K562 (cell line): ENCODE measurements around the gene GRIPAP1. TPM values are rescaled to one million over a fixed set of nuclear protein-coding genes. Genes with fewer than 3 reads are reported as not detected.

Experiments used
- CEBPG ChIP-seq, 3 experiments: fragments of 200-800 bp in 1 of 3; sonication (Bioruptor generic) in 1 of 3; sonication (generic) in 1 of 3; formaldehyde crosslinking in 1 of 3; IDR thresholded peaks in 2 of 3; conservative IDR thresholded peaks in 1 of 3; 2 replicates each; pipeline versions ENCODE4 v1.6.1 to v1.8.0; 2016 to 2022; ENCODE audit warnings: missing compliant biosample characterization in 2 of 3, missing genetic modification characterization in 2 of 3, mild to moderate bottlenecking in 1 of 3, missing genetic modification reagents in 1 of 3
- MEF2D ChIP-seq: conservative IDR thresholded peaks from 2 replicates; pipeline ENCODE4 v1.6.1; 2016; ENCODE audit warnings: low read depth, missing genetic modification characterization, missing compliant biosample characterization
- MYNN ChIP-seq, 2 experiments: sonication (generic); formaldehyde crosslinking in 1 of 2; IDR thresholded peaks; 2 replicates each; pipeline versions ENCODE4 v1.5.0 to v1.6.1; 2016 to 2020; ENCODE audit warnings: antibody characterized with exemption in 1 of 2, missing genetic modification reagents in 1 of 2
- POLR2B ChIP-seq: fragments of 450-650 bp; IDR thresholded peaks from 2 replicates; pipeline ENCODE4 v1.6.1; 2018; ENCODE audit warnings: low read depth; ENCODE audit not compliant: partially characterized antibody
- POLR2H ChIP-seq: IDR thresholded peaks from 2 replicates; pipeline ENCODE4 v1.6.1; 2016; ENCODE audit warnings: missing genetic modification characterization, low read depth, mild to moderate bottlenecking, control low read depth, missing compliant biosample characterization, moderate library complexity
- RBM22 ChIP-seq: fragments of 200-400 bp; formaldehyde crosslinking; IDR thresholded peaks from 2 replicates; pipeline ENCODE4 v1.6.1; 2018; ENCODE audit warnings: low read length, low read depth; ENCODE audit not compliant: poor library complexity, severe bottlenecking
- RNF2 ChIP-seq: sonication (generic); IDR thresholded peaks from 2 replicates; pipeline ENCODE4 v1.6.1; 2016
- SMAD1 ChIP-seq: fragments of 150-350 bp; IDR thresholded peaks from 2 replicates; pipeline ENCODE4 v1.6.1; 2014; ENCODE audit warnings: low read length, low read depth; ENCODE audit not compliant: partially characterized antibody
- STAT5A ChIP-seq: IDR thresholded peaks from 2 replicates; pipeline ENCODE4 v1.6.1; 2012; ENCODE audit warnings: low read length, inconsistent platforms, borderline replicate concordance
- ZNF57 ChIP-seq: fragments of 450-650 bp; formaldehyde crosslinking; IDR thresholded peaks from 2 replicates; pipeline ENCODE4 v1.4.0; 2020; ENCODE audit warnings: mild to moderate bottlenecking, moderate library complexity
- polyA plus RNA-seq, 8 experiments: library from polyadenylated mRNA; depleted of rRNA in 4 of 8; stranded (reverse) in 5 of 8; unstranded in 3 of 8; fragments of >200 nt; fragmentation: Nextera tagmentation in 2 of 8; fragmentation: Illumina TruSeq in 1 of 8; extraction: Ambion mirVana in 2 of 8; extraction: Trizol in 1 of 8; gene quantifications; 2 replicates each; pipeline versions ENCODE4 v1.2.1 to v1.2.3, GENCODE V29; 2011 to 2014; ENCODE audit warnings: inconsistent platforms in 1 of 8, missing spikeins in 1 of 8
- total RNA-seq, 7 experiments: library from RNA; depleted of rRNA in 6 of 7; stranded (reverse); fragments of >200 nt in 6 of 7; fragmentation: Illumina TruSeq in 2 of 7; extraction: Trizol in 2 of 7; gene quantifications; 2 replicates each; pipeline versions ENCODE4 v1.2.1 to v1.2.3, GENCODE V29; 2011 to 2021; ENCODE audit warnings: low replicate concordance in 1 of 7
- TF ChIP-seq, protein P1 (sequence below): IDR thresholded peaks from 2 replicates; pipeline ENCODE4 v1.6.1; 2011; ENCODE audit warnings: borderline replicate concordance, low read depth, mild to moderate bottlenecking, moderate library complexity, low read length; ENCODE audit not compliant: insufficient read depth, poor library complexity, severe bottlenecking
- TF ChIP-seq, protein P2 (sequence below), 2 experiments: fragments of 450-650 bp; IDR thresholded peaks; 2 replicates each; pipeline ENCODE4 v1.6.1; 2016; ENCODE audit warnings: mild to moderate bottlenecking in 2 of 2, borderline replicate concordance in 1 of 2, low read depth in 1 of 2, moderate library complexity in 1 of 2

Gene GRIPAP1
- total and polyA plus RNA-seq, 9 of the 15 experiments (the other 6 are each of a cell fraction or from before 2014, with no cell fraction given), result 4.1 to 41.6 (median 24.0) TPM

DNA sequence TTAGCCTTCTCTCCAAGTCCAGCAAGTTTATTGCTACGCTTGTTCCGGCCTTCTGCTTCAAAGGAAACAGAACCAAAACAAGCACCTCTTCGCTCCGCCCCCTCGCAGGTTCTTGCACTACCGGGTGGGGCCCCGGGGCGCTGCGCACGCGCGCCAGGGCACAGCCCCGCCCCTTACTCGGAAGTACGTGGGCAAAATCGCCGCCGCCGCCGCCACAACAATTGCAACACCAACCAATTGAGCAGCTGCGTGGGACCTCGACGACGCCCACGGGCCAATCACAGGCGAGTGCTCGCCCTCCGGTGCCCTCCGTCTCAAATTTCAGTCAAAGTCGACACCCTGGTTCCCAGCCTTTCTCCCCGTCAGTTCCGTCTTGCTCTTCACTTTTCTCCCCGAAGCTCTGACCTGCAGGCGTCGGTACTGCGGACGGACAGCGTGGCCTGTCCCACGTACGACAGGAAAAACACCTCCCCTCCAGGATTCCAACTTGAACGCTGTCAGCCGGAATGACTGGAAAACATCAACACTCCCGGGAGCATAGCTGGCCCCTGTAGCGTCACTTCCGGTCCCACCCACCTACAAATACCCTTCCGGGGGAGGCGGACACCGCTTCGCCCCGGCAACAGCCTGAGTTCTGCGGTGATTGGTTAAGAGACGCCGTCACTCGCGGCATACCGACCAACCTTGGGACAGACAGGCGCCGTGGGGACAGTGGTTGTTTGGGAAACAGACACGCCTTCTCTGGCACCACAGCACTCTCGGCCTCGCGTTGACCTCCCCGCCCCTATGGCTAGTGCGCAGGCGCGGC is 44.0 kb downstream of the GRIPAP1 start (continued):
- TF ChIP-seq POLR2B (peak; percentile 85), MEF2D (tag) (no peak), CEBPG (CRISPR knock-in tag; IDR thresholded peaks at IDR 0.05) (peak; percentile 86), CEBPG (tag; conservative IDR thresholded peaks at IDR 0.05 in 1 of 2, IDR thresholded peaks at IDR 0.05 in 1 of 2) (peak; percentile 65 to 84), STAT5A (no peak), SMAD1 (no peak), MYNN (IDR thresholded peaks at IDR 0.05) (no peak), MYNN (CRISPR knock-in tag; IDR thresholded peaks at IDR 0.05) (no peak), ZNF57 (CRISPR knock-in tag) (no peak), RBM22 (no peak), POLR2H (peak; percentile 51), RNF2 (no peak)
- TF ChIP-seq, protein P1, sequence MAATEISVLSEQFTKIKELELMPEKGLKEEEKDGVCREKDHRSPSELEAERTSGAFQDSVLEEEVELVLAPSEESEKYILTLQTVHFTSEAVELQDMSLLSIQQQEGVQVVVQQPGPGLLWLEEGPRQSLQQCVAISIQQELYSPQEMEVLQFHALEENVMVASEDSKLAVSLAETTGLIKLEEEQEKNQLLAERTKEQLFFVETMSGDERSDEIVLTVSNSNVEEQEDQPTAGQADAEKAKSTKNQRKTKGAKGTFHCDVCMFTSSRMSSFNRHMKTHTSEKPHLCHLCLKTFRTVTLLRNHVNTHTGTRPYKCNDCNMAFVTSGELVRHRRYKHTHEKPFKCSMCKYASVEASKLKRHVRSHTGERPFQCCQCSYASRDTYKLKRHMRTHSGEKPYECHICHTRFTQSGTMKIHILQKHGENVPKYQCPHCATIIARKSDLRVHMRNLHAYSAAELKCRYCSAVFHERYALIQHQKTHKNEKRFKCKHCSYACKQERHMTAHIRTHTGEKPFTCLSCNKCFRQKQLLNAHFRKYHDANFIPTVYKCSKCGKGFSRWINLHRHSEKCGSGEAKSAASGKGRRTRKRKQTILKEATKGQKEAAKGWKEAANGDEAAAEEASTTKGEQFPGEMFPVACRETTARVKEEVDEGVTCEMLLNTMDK, result no peak
- TF ChIP-seq, protein P2, sequence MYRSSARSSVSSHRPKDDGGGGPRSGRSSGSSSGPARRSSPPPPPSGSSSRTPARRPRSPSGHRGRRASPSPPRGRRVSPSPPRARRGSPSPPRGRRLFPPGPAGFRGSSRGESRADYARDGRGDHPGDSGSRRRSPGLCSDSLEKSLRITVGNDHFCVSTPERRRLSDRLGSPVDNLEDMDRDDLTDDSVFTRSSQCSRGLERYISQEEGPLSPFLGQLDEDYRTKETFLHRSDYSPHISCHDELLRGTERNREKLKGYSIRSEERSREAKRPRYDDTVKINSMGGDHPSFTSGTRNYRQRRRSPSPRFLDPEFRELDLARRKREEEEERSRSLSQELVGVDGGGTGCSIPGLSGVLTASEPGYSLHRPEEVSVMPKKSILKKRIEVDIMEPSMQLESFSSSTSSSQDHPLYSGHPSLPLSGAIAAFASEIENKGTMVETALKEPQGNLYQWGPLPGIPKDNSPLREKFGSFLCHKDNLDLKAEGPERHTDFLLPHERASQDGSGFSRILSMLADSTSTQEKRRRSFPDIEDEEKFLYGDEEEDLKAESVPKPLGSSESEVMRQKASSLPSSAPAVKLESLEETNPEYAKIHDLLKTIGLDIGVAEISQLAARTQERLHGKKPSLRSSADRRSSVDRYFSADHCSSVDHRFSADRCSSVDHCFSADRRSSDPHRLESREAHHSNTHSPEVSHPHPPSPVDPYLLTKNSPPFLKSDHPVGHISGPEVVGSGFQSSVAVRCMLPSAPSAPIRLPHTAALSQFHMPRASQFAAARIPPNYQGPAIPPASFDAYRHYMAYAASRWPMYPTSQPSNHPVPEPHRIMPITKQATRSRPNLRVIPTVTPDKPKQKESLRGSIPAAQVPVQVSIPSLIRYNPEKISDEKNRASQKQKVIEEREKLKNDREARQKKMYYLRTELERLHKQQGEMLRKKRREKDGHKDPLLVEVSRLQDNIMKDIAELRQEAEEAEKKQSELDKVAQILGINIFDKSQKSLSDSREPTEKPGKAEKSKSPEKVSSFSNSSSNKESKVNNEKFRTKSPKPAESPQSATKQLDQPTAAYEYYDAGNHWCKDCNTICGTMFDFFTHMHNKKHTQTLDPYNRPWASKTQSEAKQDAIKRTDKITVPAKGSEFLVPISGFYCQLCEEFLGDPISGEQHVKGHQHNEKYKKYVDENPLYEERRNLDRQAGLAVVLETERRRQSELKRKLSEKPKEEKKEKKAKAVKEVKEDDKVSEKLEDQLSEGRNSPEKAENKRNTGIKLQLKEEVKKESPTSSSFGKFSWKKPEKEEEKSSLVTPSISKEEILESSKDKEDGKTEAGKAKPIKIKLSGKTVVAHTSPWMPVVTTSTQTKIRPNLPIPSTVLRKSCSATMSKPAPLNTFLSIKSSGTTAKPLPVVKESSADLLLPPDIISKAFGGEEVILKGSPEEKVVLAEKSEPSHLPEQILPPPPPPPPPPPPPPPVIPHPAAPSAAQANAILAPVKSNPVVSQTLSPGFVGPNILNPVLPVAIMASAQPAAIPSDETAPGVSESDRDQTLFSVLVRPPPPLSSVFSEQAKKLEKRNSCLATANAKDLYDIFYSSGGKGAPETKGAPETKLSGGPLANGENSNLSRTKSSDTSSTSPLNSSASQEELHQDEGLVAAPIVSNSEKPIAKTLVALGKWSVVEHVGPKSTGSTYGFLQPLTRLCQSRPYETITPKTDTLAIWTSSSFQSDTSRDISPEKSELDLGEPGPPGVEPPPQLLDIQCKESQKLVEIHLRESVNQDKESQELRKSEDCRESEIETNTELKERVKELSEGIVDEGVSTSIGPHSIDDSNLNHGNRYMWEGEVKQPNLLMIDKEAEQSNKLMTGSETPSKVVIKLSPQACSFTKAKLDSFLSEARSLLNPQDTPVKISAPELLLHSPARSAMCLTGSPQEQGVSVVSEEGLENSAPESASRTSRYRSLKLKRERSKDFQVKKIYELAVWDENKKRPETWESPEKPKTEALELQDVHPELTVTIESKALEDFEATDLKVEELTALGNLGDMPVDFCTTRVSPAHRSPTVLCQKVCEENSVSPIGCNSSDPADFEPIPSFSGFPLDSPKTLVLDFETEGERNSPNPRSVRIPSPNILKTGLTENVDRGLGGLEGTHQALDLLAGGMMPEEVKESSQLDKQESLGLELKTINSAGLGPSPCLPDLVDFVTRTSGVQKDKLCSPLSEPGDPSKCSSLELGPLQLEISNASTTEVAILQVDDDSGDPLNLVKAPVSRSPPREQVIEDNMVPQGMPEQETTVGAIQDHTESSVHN (IDR thresholded peaks at IDR 0.05; ENCODE audit: borderline replicate concordance in 1 of 2, low read depth in 1 of 2), result no peak
